Right lobe of liver (tissue), 4 donors: Measurements from ENCODE around the gene MSMB.
"Not testable (repeated sequence)": the region's sequence is repeated elsewhere in the genome, so short reads cannot be mapped to it uniquely, and the experiment has no call there.

Experiments used
- CTCF ChIP-seq, 4 donors: fragments of 200-600 bp in 3 of 4; fragments of 450-650 bp in 1 of 4; IDR thresholded peaks; one replicate each; pipeline versions ENCODE4 v1.5.1 to v1.8.0; 2016 to 2022; ENCODE audit warnings: antibody characterized with exemption in 4 of 4, mild to moderate bottlenecking in 2 of 4
- POLR2A ChIP-seq: fragments of 450-650 bp; IDR thresholded peaks from one replicate; pipeline ENCODE4 v1.6.1; 2017; ENCODE audit warnings: antibody characterized with exemption, mild to moderate bottlenecking
- donor health status: DM: no; HTN: no; CAD: no.
- donor health status: DM: no; HTN: no; CAD: no.
- donor health status: DM: no; HTN: yes; CAD: no.

- TF ChIP-seq CTCF (IDR thresholded peaks at IDR 0.05); POLR2A: not testable (repeated sequence)
Observed at GRCh38 chr10:46087381-46087780, 41.3 kb upstream of the MSMB start.
